ENCODE data around the gene MED20.

GRCh38 chr6:41872147-41872546, 48.8 kb downstream of the MED20 start:
- TF ChIP-seq, protein P1, sequence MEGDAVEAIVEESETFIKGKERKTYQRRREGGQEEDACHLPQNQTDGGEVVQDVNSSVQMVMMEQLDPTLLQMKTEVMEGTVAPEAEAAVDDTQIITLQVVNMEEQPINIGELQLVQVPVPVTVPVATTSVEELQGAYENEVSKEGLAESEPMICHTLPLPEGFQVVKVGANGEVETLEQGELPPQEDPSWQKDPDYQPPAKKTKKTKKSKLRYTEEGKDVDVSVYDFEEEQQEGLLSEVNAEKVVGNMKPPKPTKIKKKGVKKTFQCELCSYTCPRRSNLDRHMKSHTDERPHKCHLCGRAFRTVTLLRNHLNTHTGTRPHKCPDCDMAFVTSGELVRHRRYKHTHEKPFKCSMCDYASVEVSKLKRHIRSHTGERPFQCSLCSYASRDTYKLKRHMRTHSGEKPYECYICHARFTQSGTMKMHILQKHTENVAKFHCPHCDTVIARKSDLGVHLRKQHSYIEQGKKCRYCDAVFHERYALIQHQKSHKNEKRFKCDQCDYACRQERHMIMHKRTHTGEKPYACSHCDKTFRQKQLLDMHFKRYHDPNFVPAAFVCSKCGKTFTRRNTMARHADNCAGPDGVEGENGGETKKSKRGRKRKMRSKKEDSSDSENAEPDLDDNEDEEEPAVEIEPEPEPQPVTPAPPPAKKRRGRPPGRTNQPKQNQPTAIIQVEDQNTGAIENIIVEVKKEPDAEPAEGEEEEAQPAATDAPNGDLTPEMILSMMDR (conservative IDR thresholded peaks at IDR 0.05; ENCODE audit: low read depth, low read length): no peak
- TF ChIP-seq EZH2 (IDR thresholded peaks at IDR 0.05; ENCODE audit: low read length, unreplicated experiment) (no peak), EZH2phosphoT487 (IDR thresholded peaks at IDR 0.05; ENCODE audit: borderline replicate concordance, low read length) (no peak)

Data from PC-3 (cell line).